ENCODE measurements around the gene PSMA6.
"Not testable (repeated sequence)": the region's sequence is repeated elsewhere in the genome, so short reads cannot be mapped to it uniquely, and the experiment has no call there.

Gene PSMA6

DNA sequence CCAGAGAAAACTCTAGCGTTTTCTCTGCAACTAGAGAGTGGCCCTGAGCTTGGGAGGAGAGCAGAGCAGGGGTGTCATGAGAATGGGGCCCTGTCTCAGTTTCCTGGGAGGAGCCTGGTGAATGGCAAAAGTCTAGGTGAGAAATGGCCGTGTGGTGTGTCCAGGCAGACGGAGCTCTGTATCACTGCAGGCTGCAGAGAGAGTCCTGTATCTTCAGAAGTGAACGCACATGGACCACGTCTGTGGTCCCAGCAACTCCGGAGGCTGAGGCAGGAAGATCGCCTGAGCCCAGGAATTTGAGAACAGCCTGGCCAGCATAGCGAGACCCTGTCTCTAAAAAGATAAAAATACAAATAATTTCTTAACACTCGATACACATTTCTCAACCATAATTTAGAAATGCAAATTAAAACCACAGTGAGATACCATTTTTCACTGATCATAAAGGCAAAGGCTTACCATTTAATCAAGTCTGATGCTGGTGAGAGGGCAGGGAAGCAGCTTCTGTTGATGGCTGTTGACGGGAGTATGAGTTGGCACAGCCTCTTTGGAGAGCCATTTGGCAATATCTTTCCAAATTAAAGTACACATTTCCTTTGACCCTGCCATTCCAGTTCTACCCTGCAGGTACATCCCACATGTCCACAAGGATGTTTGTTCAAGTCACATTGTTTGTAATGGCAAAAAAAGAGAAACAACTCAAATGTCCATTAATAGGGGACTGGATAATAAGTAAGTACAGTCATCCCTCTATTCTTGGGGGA lies 61.4 kb downstream of the PSMA6 start:
- no peak for DNase-seq (ENCODE audit: low read depth, low spot score)
- TF ChIP-seq, protein P1, sequence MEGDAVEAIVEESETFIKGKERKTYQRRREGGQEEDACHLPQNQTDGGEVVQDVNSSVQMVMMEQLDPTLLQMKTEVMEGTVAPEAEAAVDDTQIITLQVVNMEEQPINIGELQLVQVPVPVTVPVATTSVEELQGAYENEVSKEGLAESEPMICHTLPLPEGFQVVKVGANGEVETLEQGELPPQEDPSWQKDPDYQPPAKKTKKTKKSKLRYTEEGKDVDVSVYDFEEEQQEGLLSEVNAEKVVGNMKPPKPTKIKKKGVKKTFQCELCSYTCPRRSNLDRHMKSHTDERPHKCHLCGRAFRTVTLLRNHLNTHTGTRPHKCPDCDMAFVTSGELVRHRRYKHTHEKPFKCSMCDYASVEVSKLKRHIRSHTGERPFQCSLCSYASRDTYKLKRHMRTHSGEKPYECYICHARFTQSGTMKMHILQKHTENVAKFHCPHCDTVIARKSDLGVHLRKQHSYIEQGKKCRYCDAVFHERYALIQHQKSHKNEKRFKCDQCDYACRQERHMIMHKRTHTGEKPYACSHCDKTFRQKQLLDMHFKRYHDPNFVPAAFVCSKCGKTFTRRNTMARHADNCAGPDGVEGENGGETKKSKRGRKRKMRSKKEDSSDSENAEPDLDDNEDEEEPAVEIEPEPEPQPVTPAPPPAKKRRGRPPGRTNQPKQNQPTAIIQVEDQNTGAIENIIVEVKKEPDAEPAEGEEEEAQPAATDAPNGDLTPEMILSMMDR (IDR thresholded peaks at IDR 0.05; ENCODE audit: insufficient read depth, low read length, missing control alignments) = no peak
- no peak overlapping the region for H3K4me3 ChIP-seq (ENCODE audit: low read depth, low read length)
- ChIA-PET CTCF (no interaction called here), POLR2A (no interaction called here)

DNA sequence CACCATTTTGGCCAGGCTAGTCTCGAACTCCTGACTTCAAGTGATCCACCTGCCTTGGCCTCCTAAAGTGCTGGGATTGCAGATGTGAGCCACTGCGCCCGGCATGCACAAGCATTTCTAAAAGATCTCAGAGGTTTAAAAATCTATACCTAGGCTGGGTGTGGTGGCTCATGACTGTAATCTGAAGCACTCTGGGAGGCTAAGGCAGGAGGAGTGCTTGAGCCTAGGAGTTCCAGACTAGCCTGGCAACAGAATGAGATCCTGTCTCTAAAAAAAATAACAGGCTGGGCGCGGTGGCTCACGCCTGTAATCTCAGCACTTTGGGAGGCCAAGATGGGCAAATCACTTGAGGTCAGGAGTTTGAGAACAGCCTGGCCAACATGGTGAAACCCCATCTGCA lies 63.1 kb downstream of the PSMA6 start:
- H3K4me3 ChIP-seq (ENCODE audit: low read depth, low read length); POLR2A ChIA-PET; DNase-seq (ENCODE audit: low read depth, low spot score); CTCF ChIA-PET: not testable (repeated sequence)

DNA sequence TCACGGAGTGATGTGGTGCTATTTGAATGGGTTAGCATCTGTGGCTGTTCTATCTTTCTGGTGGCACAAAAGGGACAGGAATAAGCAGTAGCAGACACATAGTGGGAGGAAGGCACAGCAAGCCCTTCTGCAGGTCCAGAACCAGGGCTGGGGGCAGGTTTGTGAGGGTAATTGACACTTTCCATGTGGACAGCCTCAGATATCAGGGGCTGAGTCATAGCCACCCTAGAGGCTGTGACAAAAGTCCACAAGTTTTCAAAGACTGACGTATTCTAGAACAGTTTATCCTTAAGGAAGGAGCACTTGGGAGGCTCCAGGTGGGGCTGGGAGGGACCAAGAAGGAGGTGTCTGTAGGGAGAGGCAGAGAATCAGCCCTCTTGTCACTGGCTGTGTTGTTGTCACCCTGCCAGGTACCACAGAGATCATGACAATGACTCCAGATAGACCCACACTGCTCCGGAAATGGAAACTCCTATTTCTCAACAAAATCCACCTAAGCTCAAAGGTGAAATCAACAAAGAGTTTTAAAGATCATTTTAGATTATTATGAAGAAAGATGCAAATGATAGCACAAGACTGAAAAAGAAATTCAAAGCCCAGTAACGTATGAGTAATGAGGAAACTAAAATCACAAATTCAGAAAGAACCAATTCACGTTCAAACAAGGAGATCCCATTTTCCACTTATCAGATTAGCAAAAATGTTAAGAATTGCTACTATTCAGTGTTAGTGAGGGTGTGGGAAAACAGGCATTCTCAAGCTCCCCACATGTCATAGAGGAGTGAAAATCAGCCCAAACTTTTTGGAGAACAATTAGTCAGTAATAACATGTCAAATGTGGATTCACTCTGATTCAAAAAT lies 64.0 kb downstream of the PSMA6 start:
- CTCF ChIA-PET = interaction anchor here (1.3 kb wide), 1 partner anchor 15 kb away, joined by 4 read pairs; no protein-coding TSS in a partner anchor
- POLR2A ChIA-PET = no interaction called here
- no peak for DNase-seq (ENCODE audit: low read depth, low spot score)
- TF ChIP-seq, protein P1 (IDR thresholded peaks at IDR 0.05; ENCODE audit: insufficient read depth, low read length, missing control alignments) = no peak
- H3K4me3 ChIP-seq (ENCODE audit: low read depth, low read length) = no peak overlapping the region

DNA sequence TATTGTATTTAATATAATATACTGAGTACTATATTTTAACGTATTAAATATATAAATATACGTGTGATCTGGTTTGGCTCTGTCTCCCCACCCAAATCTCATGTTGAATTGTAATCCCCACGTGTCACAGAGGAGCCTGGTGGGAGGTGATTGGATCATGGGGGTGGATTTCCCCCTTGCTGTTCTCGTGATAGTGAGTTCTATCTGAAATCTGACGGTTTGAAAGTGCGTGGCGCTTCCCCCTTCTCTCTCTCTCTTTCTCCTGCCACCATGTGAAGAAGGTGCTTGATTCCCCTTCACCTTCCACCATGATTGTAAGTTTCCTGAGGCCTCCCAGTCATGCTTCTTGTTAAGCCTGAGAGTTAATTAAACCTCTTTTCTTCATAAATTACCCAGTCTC lies 67.5 kb downstream of the PSMA6 start:
- DNase-seq (ENCODE audit: low read depth, low spot score); H3K4me3 ChIP-seq (ENCODE audit: low read depth, low read length); CTCF ChIA-PET; POLR2A ChIA-PET: not testable (repeated sequence)

DNA sequence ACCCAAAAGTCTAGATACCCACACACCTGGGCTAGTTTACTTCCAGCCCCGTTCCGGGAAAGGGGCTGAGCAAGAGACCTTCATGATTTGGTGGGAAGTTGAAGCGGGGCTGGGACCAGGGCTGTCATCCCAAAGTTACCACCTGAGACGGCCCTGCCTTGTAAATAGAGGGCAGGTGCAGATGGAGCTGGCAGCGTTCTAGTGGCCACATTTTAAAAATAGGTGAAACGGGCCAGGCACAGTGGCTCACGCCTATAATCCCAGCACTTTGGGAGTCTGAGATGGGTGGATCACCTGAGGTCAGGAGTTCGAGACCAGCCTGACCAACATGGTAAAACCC lies 68.9 kb downstream of the PSMA6 start:
- H3K4me3 ChIP-seq (ENCODE audit: low read depth, low read length) = no peak overlapping the region
- CTCF ChIA-PET = no interaction called here
- DNase-seq (ENCODE audit: low read depth, low spot score) = no peak
- POLR2A ChIA-PET = no interaction called here
- TF ChIP-seq, protein P1 (IDR thresholded peaks at IDR 0.05; ENCODE audit: insufficient read depth, low read length, missing control alignments) = no peak

DNA sequence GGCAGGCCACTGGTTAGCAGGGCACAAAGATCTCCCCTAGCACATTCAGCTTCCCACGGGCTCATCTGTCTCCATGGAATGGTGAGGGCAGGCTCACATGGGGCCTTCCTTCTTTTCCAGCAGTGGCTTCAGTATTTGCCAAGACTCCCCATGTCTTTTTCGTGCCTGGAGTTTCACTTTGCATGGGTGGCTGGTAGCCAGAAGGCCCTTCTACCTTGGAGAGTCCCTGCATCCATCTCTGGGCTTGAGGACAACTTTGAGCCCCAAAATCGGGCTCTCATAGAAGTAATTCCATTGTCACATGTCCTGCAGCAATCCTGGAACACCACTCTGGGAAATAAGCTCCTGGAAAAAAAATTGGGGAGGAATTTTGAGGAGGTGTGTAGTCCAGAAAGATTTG lies 70.3 kb downstream of the PSMA6 start:
- ChIA-PET POLR2A (no interaction called here), CTCF (no interaction called here)
- DNase-seq (ENCODE audit: low read depth, low spot score) = no peak
- TF ChIP-seq, protein P1 (IDR thresholded peaks at IDR 0.05; ENCODE audit: insufficient read depth, low read length, missing control alignments) = no peak
- no peak overlapping the region for H3K4me3 ChIP-seq (ENCODE audit: low read depth, low read length)

DNA sequence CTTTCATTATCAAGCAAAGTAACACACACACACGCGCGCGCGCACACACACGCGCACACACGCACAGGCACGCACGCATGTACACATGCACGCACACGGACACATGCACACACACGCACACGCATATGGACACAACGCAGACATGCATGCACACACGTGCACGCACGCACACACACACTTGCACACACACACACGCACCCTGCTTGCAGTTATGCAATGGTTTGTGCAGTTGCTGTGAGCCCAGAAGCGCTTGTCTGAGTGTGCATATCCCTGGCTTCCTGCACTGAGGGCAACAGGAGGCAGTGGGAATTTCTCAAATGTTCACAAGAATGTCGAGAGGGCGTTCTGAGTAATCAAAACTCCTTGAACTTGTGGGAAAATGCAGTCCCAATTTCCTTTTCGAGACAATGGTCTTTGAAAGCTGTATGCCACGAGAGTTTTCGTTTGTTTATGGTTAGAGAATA lies 70.8 kb downstream of the PSMA6 start:
- ChIA-PET POLR2A (no interaction called here), CTCF (no interaction called here)
- no peak overlapping the region for H3K4me3 ChIP-seq (ENCODE audit: low read depth, low read length)
- DNase-seq (ENCODE audit: low read depth, low spot score) = no peak
- TF ChIP-seq, protein P1 (IDR thresholded peaks at IDR 0.05; ENCODE audit: insufficient read depth, low read length, missing control alignments) = no peak
